ENCODE data around the gene CACUL1.

GRCh38 chr10:118721539-118721876 lies 33.3 kb downstream of the CACUL1 start:
- no peak for TF ChIP-seq CTCF (IDR thresholded peaks at IDR 0.05)
- TF ChIP-seq POLR2A (IDR thresholded peaks at IDR 0.05; ENCODE audit: low read depth) = no peak
